IMR-90 (cell line): ENCODE results near the gene GPER1. TPM values are rescaled to one million over a fixed set of nuclear protein-coding genes. Genes with fewer than 3 reads are reported as not detected.

Source experiments
- ATAC-seq: fragments of 200-7000 bp; cut with Tn5 transposase; 2 replicates; pipeline ENCODE4 v1.9.1; 2020; ENCODE audit warnings: low read depth, mild to moderate bottlenecking, moderate library complexity
- BruUV-seq: library from RNA; stranded (reverse); fragments of 400-500 nt; replicated peaks from 2 replicates; lab custom pipeline; 2021; lab: Mats Ljungman, UMichigan
- CTCF ChIA-PET: fragments of 300-600 bp; formaldehyde crosslinking; extraction: SDS; loops from one replicate; lab custom pipeline; 2021; ENCODE audit warnings: antibody characterized with exemption; lab: Yijun Ruan, JAX
- POLR2A ChIA-PET: fragments of 300-600 bp; sonication (Branson Sonifier 250); formaldehyde crosslinking; loops from one replicate; lab custom pipeline; 2022; ENCODE audit warnings: antibody characterized with exemption; ENCODE audit not compliant: unreplicated experiment; lab: Charles Lee
- DNase-seq: peaks from one replicate; pipeline ENCODE4 v3.0.0; 2013
- H2AFZ ChIP-seq: replicated peaks from 2 replicates; pipeline ENCODE3; 2013; ENCODE audit warnings: low read length, mild to moderate bottlenecking; ENCODE audit not compliant: poor library complexity
- H2AK5ac ChIP-seq: 2 replicates; pipeline ENCODE4 v1.6.1; 2013; ENCODE audit warnings: low read depth, low read length, inconsistent platforms
- H2AK9ac ChIP-seq: replicated peaks from 2 replicates; pipeline ENCODE3; 2013; ENCODE audit warnings: mild to moderate bottlenecking, low read depth, low read length, moderate library complexity; ENCODE audit not compliant: poor library complexity
- H2BK120ac ChIP-seq: 2 replicates; pipeline ENCODE4 v1.6.1; 2013; ENCODE audit warnings: low read depth, low read length, inconsistent platforms
- H2BK15ac ChIP-seq: 3 replicates; pipeline ENCODE4 v1.6.1; 2013; ENCODE audit warnings: low read depth, low read length, inconsistent platforms
- H2BK20ac ChIP-seq: 2 replicates; pipeline ENCODE4 v1.6.1; 2013; ENCODE audit warnings: low read depth, mild to moderate bottlenecking, inconsistent platforms, low read length, moderate library complexity
- H2BK5ac ChIP-seq: 2 replicates; pipeline ENCODE4 v1.6.1; 2013; ENCODE audit warnings: mild to moderate bottlenecking, low read depth, low read length, inconsistent platforms; ENCODE audit not compliant: poor library complexity, severe bottlenecking
- H3K14ac ChIP-seq: replicated peaks from 2 replicates; pipeline ENCODE4 v1.6.1; 2013; ENCODE audit warnings: low read depth, low read length, inconsistent platforms
- H3K18ac ChIP-seq: 2 replicates; pipeline ENCODE4 v1.6.1; 2013; ENCODE audit warnings: low read depth, low read length, control low read depth
- H3K23ac ChIP-seq: 2 replicates; pipeline ENCODE4 v1.6.1; 2013; ENCODE audit warnings: low read depth, low read length, inconsistent platforms
- H3K27ac ChIP-seq: 2 replicates; pipeline ENCODE4 v1.5.1; 2013; ENCODE audit warnings: mild to moderate bottlenecking, control low read depth, low read length; ENCODE audit not compliant: insufficient read depth
- H3K27me3 ChIP-seq: 2 replicates; pipeline ENCODE4 v1.6.1; 2013; ENCODE audit warnings: low read length; ENCODE audit not compliant: control insufficient read depth, insufficient read depth
- H3K36me3 ChIP-seq: 2 replicates; pipeline ENCODE4 v1.6.1; 2013; ENCODE audit warnings: low read length, mixed read lengths; ENCODE audit not compliant: control insufficient read depth, insufficient read depth
- H3K4ac ChIP-seq: 2 replicates; pipeline ENCODE4 v1.6.1; 2013; ENCODE audit warnings: low read depth, low read length, inconsistent platforms
- H3K4me1 ChIP-seq: 2 replicates; pipeline ENCODE4 v1.6.1; 2013; ENCODE audit warnings: low read length, mixed read lengths; ENCODE audit not compliant: control insufficient read depth, insufficient read depth
- H3K4me2 ChIP-seq: 2 replicates; pipeline ENCODE4 v1.6.1; 2013; ENCODE audit warnings: low read depth, mild to moderate bottlenecking, control low read depth, low read length, moderate library complexity
- H3K4me3 ChIP-seq: 2 replicates; pipeline ENCODE4 v1.5.1; 2013; ENCODE audit warnings: low read depth, mild to moderate bottlenecking, control low read depth, low read length, moderate library complexity; ENCODE audit not compliant: insufficient read depth
- H3K56ac ChIP-seq: 2 replicates; pipeline ENCODE4 v1.6.1; 2013; ENCODE audit warnings: low read length, inconsistent platforms; ENCODE audit not compliant: insufficient read depth; ENCODE audit errors: extremely low read depth
- H3K79me1 ChIP-seq, 2 experiments: 2 replicates each; pipeline ENCODE4 v1.6.1; 2013; ENCODE audit warnings: low read length in 2 of 2, inconsistent platforms in 1 of 2, low read depth in 1 of 2
- H3K9ac ChIP-seq: 2 replicates; pipeline ENCODE4 v1.6.1; 2013; ENCODE audit warnings: low read depth, low read length, control low read depth
- H3K9me1 ChIP-seq: 2 replicates; pipeline ENCODE4 v1.6.1; 2013; ENCODE audit warnings: low read length, inconsistent platforms; ENCODE audit not compliant: insufficient read depth
- H3K9me3 ChIP-seq: 2 replicates; pipeline ENCODE4 v1.6.1; 2013; ENCODE audit warnings: low read length; ENCODE audit not compliant: control insufficient read depth, insufficient read depth
- H4K20me1 ChIP-seq: 2 replicates; pipeline ENCODE4 v1.6.1; 2013; ENCODE audit warnings: low read length, inconsistent platforms; ENCODE audit not compliant: insufficient read depth
- H4K5ac ChIP-seq: 2 replicates; pipeline ENCODE4 v1.6.1; 2013; ENCODE audit warnings: mild to moderate bottlenecking, low read depth, low read length, control low read depth
- H4K8ac ChIP-seq, 2 experiments: 2 replicates each; pipeline ENCODE4 v1.6.1; 2013; ENCODE audit warnings: low read depth in 2 of 2, low read length in 2 of 2, control low read depth in 1 of 2, inconsistent platforms in 1 of 2
- H4K91ac ChIP-seq: 2 replicates; pipeline ENCODE4 v1.6.1; 2013; ENCODE audit warnings: low read depth, low read length, inconsistent platforms; ENCODE audit not compliant: insufficient read depth
- ELK1 ChIP-seq: fragments of 150-350 bp; IDR thresholded peaks from 2 replicates; pipeline ENCODE4 v1.6.1; 2016; ENCODE audit warnings: low read depth, mild to moderate bottlenecking, low read length, moderate library complexity, borderline replicate concordance
- WGBS, 2 experiments: methylation state at CpG; one replicate each; pipeline versions ENCODE4 v1.1.5 to v1.1.7; 2013; ENCODE audit warnings: missing lambda C conversion rate in 2 of 2; ENCODE audit not compliant: insufficient read length in 1 of 2; ENCODE audit errors: extremely low coverage in 2 of 2; 5-methylcytosine and 5-hydroxymethylcytosine counted together
- dilution Hi-C: fragments of 300-500 bp; cut with HindIII; formaldehyde crosslinking; loops from one replicate; pipeline ENCODE4 v1.14.3; 2018; ENCODE audit warnings: low sequenced_read_pairs; ENCODE audit not compliant: unreplicated experiment
- in situ Hi-C: fragments of 300-500 bp; cut with MboI; formaldehyde crosslinking; loops from 3 replicates; pipeline ENCODE4 v1.14.3; 2019; ENCODE audit warnings: low sequenced_read_pairs, inconsistent platforms, mixed read lengths
- intact Hi-C: fragments of 100-400 bp; cut with micrococcal nuclease; formaldehyde crosslinking; loops from 2 replicates; pipeline ENCODE4 v1.10.0; 2022
- polyA plus RNA-seq, 3 experiments: library from polyadenylated mRNA; depleted of rRNA; stranded (reverse); fragments of >200 nt; gene quantifications; 2 replicates each; pipeline ENCODE4 v1.2.3, GENCODE V29; 2012; ENCODE audit warnings: low replicate concordance in 1 of 3
- total RNA-seq: library from RNA; depleted of rRNA; stranded (reverse); fragments of >200 nt; gene quantifications from 2 replicates; pipeline ENCODE4 v1.2.3, GENCODE V29; 2012

The GPER1 gene
- total and polyA plus RNA-seq, 2 of the 4 experiments (the other 2 are of a cell fraction) = 2.0 to 5.8 TPM

DNA sequence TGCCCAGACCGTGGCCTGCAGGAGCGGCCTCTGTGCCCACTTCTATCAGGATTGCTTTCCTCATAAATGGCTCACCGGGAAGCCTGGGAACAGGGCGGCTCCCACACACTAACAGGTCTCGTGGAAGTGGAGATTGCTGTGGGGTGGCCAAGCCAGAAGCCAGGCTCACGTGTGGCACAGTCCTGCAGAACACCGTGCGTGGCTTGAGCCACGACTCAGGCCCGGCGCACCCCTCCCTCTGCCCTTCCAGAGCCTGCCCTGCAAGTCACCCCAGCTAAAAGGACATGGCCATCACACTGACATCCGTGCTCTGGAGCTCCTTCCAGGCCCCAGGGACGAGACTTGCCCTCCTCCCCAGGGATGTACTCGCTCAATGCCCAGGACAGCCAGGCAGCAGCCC is 7.0 kb downstream of the GPER1 start:
- no peak for ATAC-seq
- in situ Hi-C loops = no loop called here
- H3K79me1 ChIP-seq = peaks cover 0 to 16% of the 10 kb centered on the region in 2 experiments; a peak in 3 of 4 replicates
- BruUV-seq = no TSS peak
- no peak overlapping the region for H2AK9ac ChIP-seq
- H3K9me3 ChIP-seq = no peaks in the 10 kb centered on the region
- no peak overlapping the region for H2BK5ac ChIP-seq
- POLR2A ChIA-PET = no interaction called here
- H3K14ac ChIP-seq = no peak overlapping the region
- H4K91ac ChIP-seq = no peak overlapping the region
- H3K9me1 ChIP-seq = no peaks in the 10 kb centered on the region
- H4K8ac ChIP-seq = no peak overlapping the region
- H4K20me1 ChIP-seq = peaks cover 7% of the 10 kb centered on the region; the same call in 1 of the 2 replicates
- intact Hi-C loops = no loop called here
- no peak overlapping the region for H2BK20ac ChIP-seq
- H3K4me2 ChIP-seq = no peak overlapping the region
- no peak overlapping the region for H2AFZ ChIP-seq
- no peak overlapping the region for H3K18ac ChIP-seq
- no peak overlapping the region for H3K23ac ChIP-seq
- no peak overlapping the region for H3K27ac ChIP-seq
- dilution Hi-C loops = no loop called here
- H3K56ac ChIP-seq = no peak overlapping the region
- H3K4me1 ChIP-seq = no peaks in the 10 kb centered on the region; the same call in 1 of the 2 replicates
- no peak overlapping the region for H2BK15ac ChIP-seq
- no peak overlapping the region for H2AK5ac ChIP-seq
- H2BK120ac ChIP-seq = no peak overlapping the region
- no peak overlapping the region for H3K4me3 ChIP-seq
- no peak overlapping the region for H3K9ac ChIP-seq
- CTCF ChIA-PET = no interaction called here
- H3K36me3 ChIP-seq = peaks cover 6% of the 10 kb centered on the region
- WGBS, 2 experiments = 87% methylated on average over 6 of the region's 14 CpGs; no CpG with 5 or more reads in 1 of the 2 experiments
- no peaks in the 10 kb centered on the region for H3K27me3 ChIP-seq
- no peak overlapping the region for H4K5ac ChIP-seq
- TF ChIP-seq ELK1 = no peak
- H3K4ac ChIP-seq = no peak overlapping the region
- no peak for DNase-seq
